GM19397 (cell line): ENCODE data around the gene JSRP1.
"Not testable (repeated sequence)": the region's sequence is repeated elsewhere in the genome, so short reads cannot be mapped to it uniquely, and the experiment has no call there.

ENCODE experiments used
- ATAC-seq: cut with Tn5 transposase; IDR thresholded peaks from one replicate; pipeline ENCODE4 v1.9.1; 2021; ENCODE audit warnings: mild to moderate bottlenecking, moderate library complexity; ENCODE audit not compliant: unreplicated experiment

Gene JSRP1

DNA sequence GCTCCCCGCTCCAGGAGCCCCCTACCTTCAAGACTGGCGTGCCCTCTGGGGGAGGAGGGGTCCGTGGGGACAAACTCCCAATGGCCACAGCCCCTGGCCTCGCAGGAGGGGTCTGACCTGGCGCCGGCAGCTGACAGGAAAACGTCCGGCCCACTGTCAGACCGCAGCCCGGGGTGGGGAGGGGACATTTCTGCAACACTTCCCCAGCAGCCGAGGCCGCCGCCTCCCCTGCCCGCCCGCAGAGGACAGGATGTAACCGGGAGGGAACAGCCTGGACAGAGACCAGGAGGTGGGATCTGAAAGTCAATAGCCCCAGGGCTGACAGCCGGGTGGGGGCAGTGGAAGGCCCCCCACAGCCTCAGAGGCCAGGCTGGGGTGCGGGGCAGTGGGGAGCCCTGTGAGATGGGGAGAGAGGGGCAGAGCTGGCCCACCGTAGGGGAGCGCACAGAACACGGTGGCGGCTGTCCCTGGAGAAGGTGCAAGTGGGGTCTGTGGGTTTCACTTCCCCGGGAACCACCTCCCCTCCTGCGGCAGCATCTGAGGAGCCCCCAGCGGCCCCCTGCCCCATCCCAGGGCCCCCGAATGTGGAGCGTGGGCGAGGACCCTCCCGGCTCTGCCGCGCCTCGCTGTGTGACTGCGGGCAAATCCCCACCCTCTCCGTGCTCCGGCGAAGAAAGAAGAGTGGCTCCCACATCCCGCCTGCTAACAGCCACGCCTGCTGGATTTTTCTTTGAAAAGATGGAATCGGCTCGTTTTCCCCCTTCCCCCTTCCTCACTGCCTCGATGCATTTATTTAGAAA is 26.0 kb upstream of the JSRP1 start, which contains the start of gene PEAK3:
PEAK3 (minus strand) TSS at position 114 of the 800 bp plus-strand sequence. CDS start 1,244 bp downstream, outside the sequence.
- ATAC-seq, result no peak

DNA sequence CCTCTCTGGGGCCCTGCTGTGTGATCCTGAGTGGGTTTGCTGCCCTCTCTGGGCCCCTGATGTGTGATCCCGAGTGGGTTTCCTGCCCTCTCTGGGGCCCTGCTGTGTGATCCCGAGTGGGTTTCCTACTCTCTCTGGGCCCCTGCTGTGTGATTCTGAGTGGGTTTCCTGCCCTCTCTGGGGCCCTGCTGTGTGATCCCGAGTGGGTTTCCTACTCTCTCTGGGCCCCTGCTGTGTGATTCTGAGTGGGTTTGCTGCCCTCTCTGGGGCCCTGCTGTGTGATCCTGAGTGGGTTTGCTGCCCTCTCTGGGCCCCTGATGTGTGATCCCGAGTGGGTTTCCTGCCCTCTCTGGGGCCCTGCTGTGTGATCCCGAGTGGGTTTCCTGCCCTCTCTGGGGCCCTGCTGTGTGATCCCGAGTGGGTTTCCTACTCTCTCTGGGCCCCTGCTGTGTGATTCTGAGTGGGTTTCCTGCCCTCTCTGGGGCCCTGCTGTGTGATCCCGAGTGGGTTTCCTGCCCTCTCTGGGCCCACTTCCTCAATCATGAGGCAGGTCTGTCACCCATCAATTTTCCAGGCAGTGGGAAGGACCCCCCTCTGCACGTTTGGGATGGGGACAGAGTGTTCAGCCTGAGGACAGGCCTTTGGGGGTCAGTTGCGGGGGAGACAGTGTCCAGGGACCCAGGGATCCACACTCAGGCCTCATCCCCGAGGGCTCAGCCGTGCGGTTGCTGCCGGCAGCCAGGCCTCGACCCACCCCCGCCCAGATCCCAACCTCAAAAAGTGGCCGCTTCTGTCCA is 25.2 kb upstream of the JSRP1 start:
- ATAC-seq, result not testable (repeated sequence)

DNA sequence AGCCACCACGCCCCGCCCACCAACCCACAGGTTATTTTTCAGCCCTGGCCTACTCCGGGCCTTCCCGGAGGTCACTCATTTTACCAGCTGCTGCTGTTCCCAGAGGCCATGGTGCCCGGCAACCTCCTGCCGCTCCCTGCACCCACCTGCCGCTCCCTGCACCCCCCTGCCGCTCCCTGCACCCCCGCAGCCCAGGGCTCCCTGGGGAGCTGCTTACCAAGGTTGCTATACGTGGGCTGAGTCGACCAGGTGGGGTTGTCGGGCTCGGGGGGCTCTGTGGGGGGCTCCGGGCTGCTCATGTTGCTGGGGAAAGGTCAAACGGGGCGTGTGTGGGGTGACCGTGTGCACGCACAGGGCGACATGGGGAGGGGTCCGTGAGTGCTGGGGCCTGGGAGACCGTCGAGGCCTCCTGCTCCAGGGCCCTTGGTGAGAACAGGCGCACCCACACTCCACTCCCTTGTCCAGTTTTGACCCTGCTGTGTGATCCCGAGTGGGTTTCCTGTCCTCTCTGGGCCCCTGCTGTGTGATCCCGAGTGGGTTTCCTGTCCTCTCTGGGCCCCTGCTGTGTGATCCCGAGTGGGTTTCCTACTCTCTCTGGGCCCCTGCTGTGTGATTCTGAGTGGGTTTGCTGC is 24.5 kb upstream of the JSRP1 start:
- ATAC-seq, result no peak

DNA sequence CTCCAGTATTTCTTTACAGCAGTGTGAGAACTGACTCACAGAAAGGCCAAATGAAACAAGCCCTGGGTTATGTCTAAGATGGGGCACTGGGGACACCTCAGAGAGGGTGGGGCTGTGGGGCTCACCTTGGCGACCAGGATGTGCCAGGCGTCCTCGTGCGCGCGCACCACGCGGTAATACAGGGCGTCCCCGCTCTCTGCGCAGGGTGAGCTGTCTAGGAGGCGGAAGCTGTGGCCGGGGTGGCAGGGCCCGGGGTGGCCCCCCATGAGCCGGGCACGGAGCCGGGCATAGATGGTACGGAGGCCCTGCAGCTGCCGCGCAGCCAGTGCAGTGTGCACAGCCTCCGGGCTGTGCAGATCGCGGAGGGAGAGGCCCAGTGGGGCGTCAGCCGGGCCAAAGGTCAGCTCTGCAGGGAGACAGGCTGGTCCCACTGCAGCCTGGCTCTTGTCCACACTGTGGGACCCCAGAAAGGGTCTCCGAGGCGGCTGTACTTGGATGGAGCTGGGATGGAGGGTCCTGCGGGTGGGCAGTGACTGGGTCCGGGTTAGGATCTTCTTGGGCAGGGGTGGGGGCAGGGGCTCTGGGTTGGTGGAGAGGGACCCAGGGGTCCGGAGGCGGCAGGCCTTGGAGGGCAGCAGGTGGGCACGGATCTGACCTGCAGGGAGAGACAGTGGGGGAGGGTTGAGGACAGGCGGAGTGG is 22.4 kb upstream of the JSRP1 start:
- ATAC-seq, result no peak

DNA sequence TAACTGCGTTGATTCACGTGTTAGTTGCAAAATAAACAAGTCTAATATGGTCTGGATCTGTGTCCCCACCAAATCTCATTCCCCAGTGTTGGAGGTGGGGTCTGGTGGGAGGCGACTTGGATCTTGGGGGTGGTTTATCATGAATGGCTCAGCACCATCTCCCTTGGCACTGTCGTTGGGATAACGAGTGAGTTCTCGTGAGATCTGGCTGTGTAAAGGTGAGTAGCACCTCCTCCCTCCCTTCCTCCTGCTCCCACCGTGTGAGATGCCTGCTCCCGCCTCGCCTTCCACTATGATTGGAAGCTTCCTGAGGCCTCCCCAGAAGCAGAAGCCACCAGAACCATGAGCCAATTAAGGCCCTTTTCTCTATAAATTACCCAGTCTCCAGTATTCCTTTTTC is 20.9 kb upstream of the JSRP1 start:
- no peak for ATAC-seq

DNA sequence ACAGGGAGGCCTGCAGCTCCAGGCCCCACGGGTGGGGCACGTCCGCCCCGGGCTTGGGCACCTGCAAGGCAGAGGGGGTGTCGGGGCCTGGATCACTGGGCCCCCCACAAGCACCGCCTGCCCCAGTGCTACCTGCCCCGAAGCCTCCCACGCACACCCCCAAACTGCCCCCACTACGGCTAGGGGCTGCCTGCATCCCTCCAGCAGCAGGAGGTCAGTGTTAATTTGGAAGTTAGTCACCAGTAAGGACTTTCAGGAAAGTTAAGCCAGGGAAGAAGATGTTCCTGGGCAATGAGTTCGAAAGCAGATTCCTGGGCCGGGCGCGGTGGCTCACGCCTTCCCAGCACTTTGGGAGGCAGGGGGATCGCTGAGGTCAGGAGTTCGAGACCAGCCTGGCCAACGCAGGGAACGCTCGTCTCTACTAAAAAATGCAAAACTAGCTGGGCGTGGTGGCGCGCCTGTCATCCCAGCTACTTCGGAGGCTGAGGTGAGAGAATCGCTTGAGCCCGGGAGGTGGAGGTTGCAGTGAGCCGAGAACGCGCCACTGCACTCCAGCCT is 20.3 kb upstream of the JSRP1 start:
- ATAC-seq, result no peak

DNA sequence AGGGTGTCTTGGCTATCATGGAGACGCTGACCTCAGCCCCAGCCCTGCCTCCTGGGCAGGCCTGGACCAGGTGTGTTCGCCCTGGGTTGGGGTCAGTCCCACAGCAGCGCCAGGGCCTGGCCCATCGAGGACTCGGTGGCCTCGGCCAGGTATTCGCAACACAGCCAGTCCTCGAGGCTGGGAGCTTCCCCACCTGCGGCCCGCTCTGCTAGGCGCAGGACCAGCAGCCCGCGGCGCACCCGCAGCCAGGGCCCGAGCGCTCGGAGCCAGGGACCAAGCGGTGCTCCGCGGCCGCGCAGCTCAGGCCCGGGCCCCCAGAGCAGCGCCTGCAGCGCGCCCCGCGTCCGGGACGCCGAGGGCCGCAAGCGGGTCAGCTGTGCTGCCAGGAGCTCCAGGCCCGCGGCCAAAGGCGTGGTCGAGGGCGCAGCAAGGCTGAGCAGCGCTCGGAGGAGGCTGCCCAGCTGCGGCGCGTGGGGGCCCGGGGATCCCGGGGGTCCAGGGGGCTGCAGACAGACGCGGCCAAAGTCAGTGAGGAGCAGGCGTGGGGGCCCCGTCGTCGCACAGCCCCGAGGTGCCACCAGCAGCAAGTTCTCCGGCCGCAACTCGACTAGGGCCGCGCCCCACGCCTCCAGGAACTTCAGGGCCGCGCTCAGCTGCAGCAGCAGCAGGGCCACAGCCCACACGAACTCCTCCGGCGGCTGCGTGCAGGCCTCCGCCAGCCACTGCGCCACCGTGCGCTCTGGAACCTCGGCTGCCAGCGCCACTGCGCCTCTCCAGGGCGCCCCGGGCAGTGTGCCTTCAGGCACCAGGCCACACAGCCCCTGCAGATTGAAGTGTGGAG is 19.6 kb upstream of the JSRP1 start:
- no peak for ATAC-seq

DNA sequence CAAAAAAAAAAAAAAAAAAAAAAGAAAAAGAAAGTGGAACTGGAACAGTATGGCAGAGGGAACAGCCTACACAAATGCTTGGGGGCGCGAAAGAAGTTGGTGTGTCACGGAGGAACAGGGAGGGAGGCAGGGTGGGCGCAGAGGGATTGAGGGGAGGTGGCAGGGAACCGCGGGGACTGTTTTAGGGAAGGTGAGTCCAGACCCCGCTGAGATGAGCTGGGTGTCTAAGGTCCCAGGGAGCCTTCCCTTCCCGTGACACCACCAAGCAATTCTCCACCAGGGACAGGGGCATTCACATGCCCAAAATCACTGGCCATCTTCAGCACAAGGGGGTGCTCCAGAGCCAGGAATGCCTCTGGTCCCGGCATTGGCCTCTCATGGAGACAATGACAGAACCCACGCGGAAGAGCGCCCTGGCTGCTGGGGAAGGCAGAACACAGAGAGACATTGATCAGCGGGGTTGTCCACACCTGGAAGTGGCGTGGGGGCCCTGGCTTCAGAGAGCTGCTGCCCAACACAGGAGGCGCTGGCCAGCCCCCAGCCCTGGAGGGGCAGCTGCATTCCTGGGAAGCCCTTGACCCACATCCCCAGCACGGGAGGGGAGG is 18.8 kb upstream of the JSRP1 start:
- no peak for ATAC-seq

DNA sequence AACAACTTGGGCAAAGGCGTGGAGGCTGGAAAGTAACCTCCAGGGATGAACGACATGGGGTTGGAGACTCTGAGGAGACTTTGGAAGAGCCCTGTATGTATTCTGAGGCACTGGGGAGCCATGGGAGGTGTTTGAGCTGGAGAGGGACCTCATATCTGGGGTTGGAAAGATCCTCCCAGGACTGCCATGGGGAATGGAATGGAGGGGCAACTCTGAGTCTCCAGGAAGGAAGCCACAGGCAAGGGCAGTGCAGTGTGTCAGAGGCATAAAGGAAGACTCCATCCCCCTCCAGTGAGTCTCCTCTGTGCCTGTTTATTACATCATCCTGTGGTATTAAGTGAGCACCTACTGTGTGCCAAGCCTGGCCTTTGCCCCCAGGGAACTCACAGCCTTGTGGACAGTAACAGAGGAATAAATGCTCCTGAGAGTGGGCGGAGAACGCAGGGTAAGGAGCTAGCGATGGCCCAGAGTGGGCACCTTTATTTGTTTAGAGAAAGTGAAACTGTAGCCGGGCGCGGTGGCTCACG is 18.0 kb upstream of the JSRP1 start:
- no peak for ATAC-seq

DNA sequence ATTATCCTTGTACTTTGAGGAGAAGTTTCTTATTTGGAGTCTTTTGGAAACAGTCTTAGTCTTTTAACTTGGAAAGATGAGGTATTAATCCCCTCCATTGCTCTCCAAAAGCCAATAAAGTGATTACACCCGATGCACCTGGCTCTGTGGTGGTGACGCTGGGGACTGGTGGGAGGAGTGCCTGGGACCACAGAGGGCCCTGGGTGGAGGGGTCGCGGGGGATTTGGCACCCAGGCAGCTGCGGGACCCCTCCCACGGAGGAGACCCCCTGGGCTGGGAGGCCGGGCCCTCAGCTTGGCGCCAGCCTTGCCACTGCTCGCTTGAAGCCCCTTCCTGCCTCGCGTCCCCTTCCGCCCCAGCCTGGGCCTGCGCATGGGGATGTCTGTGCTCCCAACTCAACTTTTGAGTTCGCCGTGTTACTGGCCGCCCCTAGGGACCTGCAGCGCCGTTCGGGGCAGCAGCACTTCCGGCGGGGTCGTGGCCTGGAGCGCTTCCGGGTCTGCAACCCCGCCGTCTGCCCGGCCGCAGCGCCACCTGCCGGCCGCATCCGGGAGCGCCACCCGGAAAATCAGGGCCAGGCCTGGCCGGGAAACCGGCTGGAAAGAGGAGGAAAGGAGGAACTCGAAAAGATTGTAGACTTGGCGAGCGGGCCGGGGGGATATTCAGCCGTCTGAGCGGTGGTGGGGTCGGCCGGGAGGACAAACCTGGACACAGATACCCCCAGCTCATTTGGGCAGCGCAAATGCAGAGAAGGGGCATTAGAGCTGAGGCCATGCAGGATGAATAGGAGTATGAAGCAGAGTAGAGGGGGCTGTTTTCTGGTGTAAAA is 17.4 kb upstream of the JSRP1 start:
- ATAC-seq, result no peak

DNA sequence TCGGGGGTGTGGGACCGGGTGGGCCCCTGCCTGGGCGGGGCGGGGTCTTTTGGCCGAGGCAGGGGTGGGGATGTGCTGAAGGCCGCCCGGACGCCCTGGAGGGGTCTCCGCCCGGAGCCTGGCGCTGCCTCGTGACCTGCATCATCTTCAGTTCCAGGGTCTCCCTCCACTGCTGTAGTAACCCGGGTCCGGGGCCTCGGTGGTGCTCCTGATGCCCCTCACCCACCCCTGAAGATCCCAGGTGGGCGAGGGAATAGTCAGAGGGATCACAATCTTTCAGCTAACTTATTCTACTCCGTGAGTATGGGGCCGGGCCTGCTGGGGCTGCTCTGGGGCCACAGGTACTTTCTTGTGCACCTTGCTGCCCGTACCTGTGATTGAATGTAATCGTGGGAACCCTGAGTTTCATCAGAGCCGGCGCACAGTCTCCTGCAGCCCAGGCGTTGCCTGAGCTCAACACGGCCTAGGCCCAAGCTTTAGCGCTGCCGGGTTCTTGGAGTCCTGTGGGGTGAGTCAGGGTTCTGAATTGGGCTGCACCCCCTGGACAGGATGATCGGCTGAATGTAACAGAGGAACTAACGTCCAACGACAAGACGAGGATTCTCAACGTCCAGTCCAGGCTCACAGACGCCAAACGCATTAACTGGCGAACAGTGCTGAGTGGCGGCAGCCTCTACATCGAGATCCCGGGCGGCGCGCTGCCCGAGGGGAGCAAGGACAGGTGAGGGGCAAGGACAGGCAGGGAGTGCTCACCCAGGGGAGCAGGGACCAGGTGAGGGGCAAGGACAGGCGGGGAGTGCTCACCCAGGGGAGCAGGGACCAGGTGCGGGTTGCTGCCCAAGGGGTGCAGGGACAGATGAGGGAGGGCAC is 15.3 kb upstream of the JSRP1 start:
- ATAC-seq, result no peak

DNA sequence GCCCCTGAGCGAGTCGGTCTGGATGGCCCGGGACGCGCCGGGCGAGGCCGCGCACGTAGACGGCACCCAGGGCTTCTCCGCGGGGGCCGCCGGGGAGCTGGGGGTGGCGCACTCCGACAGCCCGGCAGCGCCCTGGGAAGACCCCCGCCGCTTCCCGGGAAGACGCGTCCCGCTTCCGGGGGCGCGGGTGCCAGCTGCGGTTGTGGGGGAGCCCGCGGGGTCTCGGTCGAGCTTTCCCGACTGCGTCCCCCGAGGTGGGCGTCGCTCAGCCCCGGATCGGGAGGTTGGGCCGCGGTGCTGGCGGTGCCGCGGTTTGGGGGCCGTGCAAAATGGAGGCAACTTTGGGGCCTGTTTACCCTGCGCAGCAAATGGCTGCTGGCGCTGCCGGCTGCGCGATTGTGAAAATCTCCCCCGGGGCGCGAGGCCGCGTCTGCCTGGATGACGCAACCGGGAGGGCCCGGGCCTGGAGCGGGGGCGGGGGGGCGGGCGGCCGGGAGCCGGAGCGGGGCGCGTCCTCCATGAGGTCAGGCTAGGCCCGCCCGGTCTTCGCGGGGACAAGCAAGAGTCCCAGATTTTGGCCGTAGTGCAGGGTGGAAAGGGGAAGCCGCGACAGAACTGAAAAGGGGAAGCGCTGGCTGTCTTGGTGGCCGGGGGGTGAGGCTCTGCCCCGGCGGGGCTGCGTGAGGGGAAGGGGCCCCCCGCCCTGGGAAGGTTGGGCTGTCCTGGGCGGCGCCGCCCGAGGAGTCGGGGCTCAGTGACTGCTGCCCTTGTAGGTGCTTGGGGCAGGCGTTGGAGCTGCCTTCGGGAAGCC is 14.4 kb upstream of the JSRP1 start:
- ATAC-seq, result no peak

DNA sequence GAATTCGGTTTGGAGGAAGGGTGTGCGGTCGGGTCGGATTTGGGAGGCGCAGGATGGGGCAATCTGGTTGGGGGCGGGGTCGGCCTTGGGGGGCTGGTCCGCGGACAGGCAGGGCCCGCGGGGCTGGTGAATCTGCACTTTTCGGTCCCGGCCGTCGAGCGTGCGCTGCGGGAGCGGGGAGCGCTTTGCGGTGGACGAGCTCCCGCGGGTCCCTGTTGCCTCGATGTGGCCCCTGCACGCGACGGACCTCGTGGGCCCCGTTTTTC is 13.9 kb upstream of the JSRP1 start:
- no peak for ATAC-seq

DNA sequence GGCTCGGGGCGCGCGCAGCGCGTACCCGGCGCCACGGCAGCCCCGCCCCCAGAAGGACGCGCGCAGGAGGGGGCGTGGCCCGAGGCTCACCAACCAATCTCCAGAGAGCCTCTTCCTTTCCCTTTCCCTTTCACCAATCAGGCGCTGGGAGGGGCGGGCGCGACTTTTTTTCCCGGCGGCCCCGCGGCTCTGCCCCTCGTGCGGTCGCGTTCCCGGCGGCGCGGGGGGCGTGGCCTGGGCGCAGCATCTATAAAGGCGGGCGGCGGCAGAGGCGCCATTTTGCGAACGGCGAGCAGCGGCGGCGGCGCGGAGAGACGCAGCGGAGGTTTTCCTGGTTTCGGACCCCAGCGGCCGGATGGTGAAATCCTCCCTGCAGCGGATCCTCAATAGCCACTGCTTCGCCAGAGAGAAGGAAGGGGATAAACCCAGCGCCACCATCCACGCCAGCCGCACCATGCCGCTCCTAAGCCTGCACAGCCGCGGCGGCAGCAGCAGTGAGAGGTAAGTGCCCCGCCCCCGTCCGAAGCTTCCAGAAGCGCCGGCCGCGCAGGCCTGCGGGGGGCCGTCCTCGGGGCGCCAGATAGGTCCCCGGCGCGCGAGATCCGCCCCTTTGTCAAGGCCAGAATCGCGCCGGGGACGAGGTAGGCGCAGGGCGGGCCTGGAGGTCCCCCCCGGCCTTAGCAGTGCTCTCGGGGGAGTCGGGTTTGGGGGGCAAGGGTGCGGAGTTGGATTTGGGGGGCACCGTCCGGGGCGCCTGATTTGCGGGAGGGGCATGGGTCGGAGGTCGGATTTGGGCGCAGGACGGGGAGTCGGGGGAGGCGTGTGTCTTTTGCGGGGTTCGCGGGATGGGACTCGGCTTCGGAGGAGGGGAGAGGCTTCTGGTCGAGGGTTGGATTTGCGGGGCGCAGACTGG is 13.3 kb upstream of the JSRP1 start:
- peak; percentile 64 for ATAC-seq

DNA sequence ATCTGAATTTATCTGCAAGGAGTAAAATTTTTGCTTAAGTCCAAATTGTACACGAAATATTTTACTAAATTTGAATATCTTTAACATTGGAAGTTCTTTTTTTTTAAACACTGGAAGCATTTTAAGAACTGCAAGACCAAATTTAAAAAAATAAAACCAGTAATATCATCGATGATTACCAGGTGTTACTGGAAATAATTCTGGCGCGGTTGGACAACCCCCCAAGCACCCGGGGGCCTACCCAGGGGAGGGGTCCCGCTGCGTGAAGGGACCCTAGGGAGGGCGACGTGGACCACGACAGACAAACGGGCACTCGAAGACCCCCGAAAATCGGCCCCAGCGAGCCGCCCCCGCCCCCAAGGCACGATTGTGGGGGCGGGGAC is 12.6 kb upstream of the JSRP1 start:
- no peak for ATAC-seq

DNA sequence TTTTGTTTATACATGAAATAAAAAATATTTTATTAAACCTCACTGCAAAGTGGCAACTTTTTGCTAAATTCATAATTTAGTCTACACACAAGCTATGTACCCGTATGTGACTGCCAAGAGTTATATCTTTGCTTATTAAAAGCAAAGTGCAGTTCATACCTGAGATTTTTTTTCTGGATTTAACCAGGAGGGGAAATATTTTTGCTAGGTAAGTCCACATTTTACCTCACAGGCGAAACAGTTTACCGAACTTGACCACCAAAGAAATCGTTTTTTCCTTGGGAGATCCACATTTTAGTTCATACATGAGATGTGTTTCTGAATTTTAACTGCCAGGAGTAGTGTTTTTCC is 12.2 kb upstream of the JSRP1 start:
- no peak for ATAC-seq
